Endodermal cell (in vitro differentiated cells): ENCODE data around the gene CCDC38. TPM values are rescaled to one million over a fixed set of nuclear protein-coding genes. Genes with fewer than 3 reads are reported as not detected.

Source experiments
- DNase-seq: peaks from one replicate; pipeline ENCODE4 v3.0.0-alpha.2; 2017
- H3K27ac ChIP-seq: 2 replicates; pipeline ENCODE4 v1.5.1; 2013; ENCODE audit warnings: mild to moderate bottlenecking, low read depth, low read length, moderate library complexity
- H3K27me3 ChIP-seq: 2 replicates; pipeline ENCODE4 v1.6.1; 2013; ENCODE audit warnings: mild to moderate bottlenecking, low read length, moderate library complexity; ENCODE audit not compliant: insufficient read depth, control insufficient read depth, poor library complexity, severe bottlenecking
- H3K36me3 ChIP-seq: 2 replicates; pipeline ENCODE4 v1.7.0; 2013; ENCODE audit warnings: mild to moderate bottlenecking, low read length, moderate library complexity; ENCODE audit not compliant: control insufficient read depth, insufficient read depth
- H3K4me1 ChIP-seq: one replicate; pipeline ENCODE4 v1.7.0; 2013; ENCODE audit warnings: low read length; ENCODE audit not compliant: control insufficient read depth, insufficient read depth
- H3K4me3 ChIP-seq: 2 replicates; pipeline ENCODE4 v1.5.1; 2013; ENCODE audit warnings: mild to moderate bottlenecking, low read length, moderate library complexity
- H3K9ac ChIP-seq: 2 replicates; pipeline ENCODE4 v1.6.1; 2013; ENCODE audit warnings: mild to moderate bottlenecking, low read length, moderate library complexity; ENCODE audit not compliant: poor library complexity, severe bottlenecking; ENCODE audit errors: extremely low read depth
- H3K9me3 ChIP-seq: 2 replicates; pipeline ENCODE4 v1.6.1; 2013; ENCODE audit warnings: mild to moderate bottlenecking, low read length, moderate library complexity; ENCODE audit not compliant: control insufficient read depth
- H3K27ac Mint-ChIP-seq: 2 replicates; pipeline ENCODE4 v1.8.0; 2020; ENCODE audit warnings: mixed read lengths
- H3K27me3 Mint-ChIP-seq: 2 replicates; pipeline ENCODE4 v1.8.0; 2021; ENCODE audit warnings: mild to moderate bottlenecking, mixed read lengths; ENCODE audit not compliant: insufficient read depth
- H3K36me3 Mint-ChIP-seq: 2 replicates; pipeline ENCODE4 v1.8.0; 2020; ENCODE audit warnings: low read depth, mixed read lengths
- H3K4me1 Mint-ChIP-seq: 2 replicates; pipeline ENCODE4 v1.8.0; 2020; ENCODE audit warnings: mixed read lengths
- H3K4me3 Mint-ChIP-seq: 2 replicates; pipeline ENCODE4 v1.8.0; 2020; ENCODE audit warnings: mild to moderate bottlenecking, moderate library complexity, mixed read lengths
- H3K9me3 Mint-ChIP-seq: 2 replicates; pipeline ENCODE4 v1.8.0; 2020; ENCODE audit warnings: mild to moderate bottlenecking, mixed read lengths
- WGBS, 2 experiments: methylation state at CpG; one replicate each; pipeline versions ENCODE4 v1.1.5 to v1.1.7; 2013; ENCODE audit warnings: missing lambda C conversion rate in 2 of 2, mixed read lengths in 1 of 2; ENCODE audit not compliant: insufficient coverage in 1 of 2, insufficient read length in 1 of 2; 5-methylcytosine and 5-hydroxymethylcytosine counted together
- total RNA-seq, 2 donors: library from RNA; stranded (reverse); fragmentation: NEBNext Ultra II Directional in 1 of 2; extraction: Animal tissue kit (Norgen Biotek cat#: 25700) in 1 of 2; gene quantifications; 2 replicates in 1 of 2; 3 replicates in 1 of 2; pipeline ENCODE4 v1.2.1, GENCODE V29; 2021
- TF ChIP-seq, protein P1 (sequence below): fragments of 200-600 bp; sonication (generic); conservative IDR thresholded peaks from 2 replicates; pipeline ENCODE4 v1.5.0; 2021; ENCODE audit warnings: antibody characterized with exemption, mild to moderate bottlenecking

CCDC38 gene
- total RNA-seq, 2 donors from 2014 or later = 0.35 TPM

DNA sequence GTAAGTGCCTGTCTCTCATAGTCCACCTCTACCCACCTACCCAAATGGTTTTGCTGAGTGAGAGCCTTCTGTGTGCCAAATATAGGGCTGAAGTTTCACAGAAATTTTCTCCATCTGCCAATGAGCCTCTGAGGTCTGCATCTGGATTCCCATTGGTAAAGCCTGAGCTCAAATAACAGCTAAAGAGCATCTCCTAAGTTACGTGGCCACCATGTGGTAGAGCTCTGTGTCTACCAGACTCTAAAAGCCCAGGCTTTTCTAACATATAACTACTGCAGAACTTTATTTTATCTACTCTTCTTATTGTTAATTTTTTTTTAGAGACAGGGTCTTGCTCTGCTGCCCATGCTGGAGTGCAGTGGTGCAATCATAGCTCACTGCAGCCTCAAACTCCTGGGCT is 16.7 kb upstream of the CCDC38 start:
- H3K36me3 Mint-ChIP-seq = no peaks in the 10 kb centered on the region
- H3K4me1 Mint-ChIP-seq = peaks cover 7% of the 10 kb centered on the region
- Histone ChIP-seq H3K27ac (no peak overlapping the region), H3K9ac (no peak overlapping the region), H3K27me3 (peaks cover 5% of the 10 kb centered on the region), H3K4me1 (no peaks in the 10 kb centered on the region), H3K36me3 (no peaks in the 10 kb centered on the region), H3K9me3 (no peaks in the 10 kb centered on the region), H3K4me3 (no peak overlapping the region)
- no peak overlapping the region for H3K27ac Mint-ChIP-seq
- H3K4me3 Mint-ChIP-seq = no peak overlapping the region
- 68 to 80% methylated on average over 1 of the region's 1 CpG for WGBS, 2 experiments
- H3K27me3 Mint-ChIP-seq = peaks cover 3% of the 10 kb centered on the region
- TF ChIP-seq, protein P1, sequence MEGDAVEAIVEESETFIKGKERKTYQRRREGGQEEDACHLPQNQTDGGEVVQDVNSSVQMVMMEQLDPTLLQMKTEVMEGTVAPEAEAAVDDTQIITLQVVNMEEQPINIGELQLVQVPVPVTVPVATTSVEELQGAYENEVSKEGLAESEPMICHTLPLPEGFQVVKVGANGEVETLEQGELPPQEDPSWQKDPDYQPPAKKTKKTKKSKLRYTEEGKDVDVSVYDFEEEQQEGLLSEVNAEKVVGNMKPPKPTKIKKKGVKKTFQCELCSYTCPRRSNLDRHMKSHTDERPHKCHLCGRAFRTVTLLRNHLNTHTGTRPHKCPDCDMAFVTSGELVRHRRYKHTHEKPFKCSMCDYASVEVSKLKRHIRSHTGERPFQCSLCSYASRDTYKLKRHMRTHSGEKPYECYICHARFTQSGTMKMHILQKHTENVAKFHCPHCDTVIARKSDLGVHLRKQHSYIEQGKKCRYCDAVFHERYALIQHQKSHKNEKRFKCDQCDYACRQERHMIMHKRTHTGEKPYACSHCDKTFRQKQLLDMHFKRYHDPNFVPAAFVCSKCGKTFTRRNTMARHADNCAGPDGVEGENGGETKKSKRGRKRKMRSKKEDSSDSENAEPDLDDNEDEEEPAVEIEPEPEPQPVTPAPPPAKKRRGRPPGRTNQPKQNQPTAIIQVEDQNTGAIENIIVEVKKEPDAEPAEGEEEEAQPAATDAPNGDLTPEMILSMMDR = peak; percentile 70
- peak; percentile 66 for DNase-seq
- H3K9me3 Mint-ChIP-seq = no peaks in the 10 kb centered on the region

DNA sequence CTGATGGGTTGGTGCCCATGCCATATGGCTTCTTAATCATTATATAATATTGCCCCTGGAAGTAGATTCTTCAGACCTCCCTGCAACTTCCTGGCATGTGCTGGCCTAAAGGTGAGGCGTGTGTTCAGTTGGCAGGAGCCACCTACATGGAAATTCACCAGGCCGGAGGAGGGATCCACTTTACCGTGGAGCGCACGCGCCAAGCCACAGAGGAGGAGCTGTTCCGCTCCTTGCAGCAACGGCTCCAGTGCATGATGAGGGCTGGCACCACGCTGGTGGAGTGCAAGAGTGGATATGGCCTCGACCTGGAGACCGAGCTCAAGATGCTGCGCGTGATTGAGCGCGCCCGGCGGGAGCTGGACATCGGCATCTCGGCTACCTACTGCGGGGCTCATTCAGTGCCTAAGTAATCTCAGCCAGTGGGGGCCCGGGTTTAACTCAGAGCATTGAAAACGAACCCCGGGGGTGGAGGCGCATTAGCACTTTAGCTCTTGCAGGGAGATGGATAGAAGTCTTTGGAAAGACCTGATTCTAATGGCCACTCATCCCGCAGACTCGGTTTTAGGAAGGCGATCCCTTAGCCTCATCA is 14.2 kb upstream of the CCDC38 start:
- no peak overlapping the region for H3K27ac ChIP-seq
- WGBS, 2 experiments = 75 to 93% methylated on average over 25 to 27 of the region's 27 CpGs
- TF ChIP-seq, protein P1 = no peak

DNA sequence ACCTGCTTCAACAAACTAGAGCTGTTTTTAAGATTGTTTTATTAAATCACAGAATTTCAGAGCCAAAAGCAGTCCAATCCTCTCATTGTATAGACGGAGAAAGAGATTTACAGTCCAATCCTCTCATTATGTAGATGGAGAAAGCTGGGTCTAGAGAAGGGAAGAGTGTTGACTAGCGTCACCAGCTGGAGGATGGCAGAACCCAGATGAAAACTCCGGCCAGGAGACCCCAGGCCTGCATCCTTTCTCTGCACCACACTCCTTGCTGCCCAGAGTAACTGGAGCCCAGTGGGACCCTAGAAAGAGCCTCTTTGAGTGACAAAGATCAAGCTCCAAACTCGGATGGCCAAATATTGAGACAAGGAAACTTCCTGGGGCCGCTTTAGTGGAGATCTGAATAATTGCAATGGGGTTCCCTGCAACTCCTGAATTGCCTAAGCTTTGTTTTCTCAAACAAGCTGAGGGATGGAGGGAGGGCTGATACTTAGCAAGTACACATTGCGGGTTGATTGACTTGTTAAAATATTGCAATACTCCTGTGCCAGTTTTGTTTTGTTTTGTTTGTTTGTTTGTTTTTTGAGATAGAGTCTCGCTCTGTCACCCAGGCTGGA is 13.2 kb upstream of the CCDC38 start:
- H3K4me1 Mint-ChIP-seq = peaks cover 9% of the 10 kb centered on the region
- Histone ChIP-seq H3K4me3 (no peak overlapping the region), H3K27ac (no peak overlapping the region), H3K9ac (no peak overlapping the region), H3K4me1 (peaks cover under 1% of the 10 kb centered on the region), H3K9me3 (no peaks in the 10 kb centered on the region), H3K36me3 (no peaks in the 10 kb centered on the region), H3K27me3 (peaks cover 8% of the 10 kb centered on the region)
- peaks cover 5% of the 10 kb centered on the region for H3K27me3 Mint-ChIP-seq
- H3K36me3 Mint-ChIP-seq = no peaks in the 10 kb centered on the region
- TF ChIP-seq, protein P1 = peak; percentile 28
- 83 to 87% methylated on average over 3 to 7 of the region's 7 CpGs for WGBS, 2 experiments
- no peak overlapping the region for H3K4me3 Mint-ChIP-seq
- DNase-seq = no peak
- H3K9me3 Mint-ChIP-seq = no peaks in the 10 kb centered on the region
- H3K27ac Mint-ChIP-seq = no peak overlapping the region

More for the DNA sequence above, 14.2 kb upstream of the CCDC38 start:
- peaks cover 9% of the 10 kb centered on the region for H3K4me1 Mint-ChIP-seq
- no peak for DNase-seq
- H3K36me3 Mint-ChIP-seq = no peaks in the 10 kb centered on the region
- no peak overlapping the region for H3K9ac ChIP-seq
- H3K9me3 ChIP-seq = no peaks in the 10 kb centered on the region
- H3K27me3 Mint-ChIP-seq = peaks cover 8% of the 10 kb centered on the region
- no peak overlapping the region for H3K4me3 ChIP-seq
- peaks cover 12% of the 10 kb centered on the region for H3K27me3 ChIP-seq
- no peak overlapping the region for H3K27ac Mint-ChIP-seq
- H3K9me3 Mint-ChIP-seq = no peaks in the 10 kb centered on the region
- no peaks in the 10 kb centered on the region for H3K4me1 ChIP-seq
- no peak overlapping the region for H3K4me3 Mint-ChIP-seq
- no peaks in the 10 kb centered on the region for H3K36me3 ChIP-seq
